HEK293T (cell line): ENCODE measurements around the gene HAO2.

ENCODE experiments used
- BHLHE40 ChIP-seq: fragments of 450-650 bp; IDR thresholded peaks from 2 replicates; pipeline ENCODE4 v1.6.1; 2016; ENCODE audit warnings: mild to moderate bottlenecking, moderate library complexity, borderline replicate concordance
- FOXM1 ChIP-seq: fragments of 450-650 bp; IDR thresholded peaks from 2 replicates; pipeline ENCODE4 v1.6.1; 2017; ENCODE audit warnings: mild to moderate bottlenecking, borderline replicate concordance
- L3MBTL2 ChIP-seq: fragments of 450-650 bp; conservative IDR thresholded peaks from 2 replicates; pipeline ENCODE4 v1.6.1; 2016; ENCODE audit warnings: mild to moderate bottlenecking
- SUZ12 ChIP-seq: fragments of 450-650 bp; IDR thresholded peaks from 2 replicates; pipeline ENCODE4 v1.6.1; 2016; ENCODE audit warnings: mild to moderate bottlenecking
- TARDBP ChIP-seq: fragments of 450-650 bp; IDR thresholded peaks from 2 replicates; pipeline ENCODE4 v1.6.1; 2016

GRCh38 chr1:119323216-119323982, 45.2 kb upstream of the HAO2 start:
- no peak for TF ChIP-seq BHLHE40
- no peak for TF ChIP-seq SUZ12
- no peak for TF ChIP-seq TARDBP
- no peak for TF ChIP-seq L3MBTL2
- no peak for TF ChIP-seq FOXM1
